Vagina (tissue), 2 donors: Measurements from ENCODE around the gene DOCK4.

Experiments used
- CTCF ChIP-seq, 3 experiments: fragments of 450-650 bp in 2 of 3; fragments of 200-600 bp in 1 of 3; sonication (generic) in 1 of 3; IDR thresholded peaks; one replicate each; pipeline ENCODE4 v1.5.1; 2017 to 2019; ENCODE audit warnings: antibody characterized with exemption in 3 of 3, mild to moderate bottlenecking in 2 of 3, moderate library complexity in 2 of 3
- POLR2AphosphoS5 ChIP-seq, 2 donors: sonication (generic); formaldehyde crosslinking; IDR thresholded peaks; one replicate each; pipeline ENCODE4 v1.9.0; 2017; ENCODE audit warnings: antibody characterized with exemption in 2 of 2, mild to moderate bottlenecking in 2 of 2, low read depth in 1 of 2; ENCODE audit not compliant: insufficient read depth in 1 of 2

- TF ChIP-seq POLR2AphosphoS5 (IDR thresholded peaks at IDR 0.05; ENCODE audit: insufficient read depth in 1 of 2, low read depth in 1 of 2) (no peak), CTCF (IDR thresholded peaks at IDR 0.05) (no peak)
These were observed 263.6 kb downstream of the DOCK4 start for GRCh38 chr7:111942450-111943081.
